ENCODE data around the gene TRIP6. TPM values are rescaled to one million over a fixed set of nuclear protein-coding genes. Genes with fewer than 3 reads are reported as not detected.
"Not testable (repeated sequence)": the region's sequence is repeated elsewhere in the genome, so short reads cannot be mapped to it uniquely, and the experiment has no call there.

The TRIP6 gene
- total RNA-seq, 2 donors from 2014 or later = 41.6 to 64.4 TPM

DNA sequence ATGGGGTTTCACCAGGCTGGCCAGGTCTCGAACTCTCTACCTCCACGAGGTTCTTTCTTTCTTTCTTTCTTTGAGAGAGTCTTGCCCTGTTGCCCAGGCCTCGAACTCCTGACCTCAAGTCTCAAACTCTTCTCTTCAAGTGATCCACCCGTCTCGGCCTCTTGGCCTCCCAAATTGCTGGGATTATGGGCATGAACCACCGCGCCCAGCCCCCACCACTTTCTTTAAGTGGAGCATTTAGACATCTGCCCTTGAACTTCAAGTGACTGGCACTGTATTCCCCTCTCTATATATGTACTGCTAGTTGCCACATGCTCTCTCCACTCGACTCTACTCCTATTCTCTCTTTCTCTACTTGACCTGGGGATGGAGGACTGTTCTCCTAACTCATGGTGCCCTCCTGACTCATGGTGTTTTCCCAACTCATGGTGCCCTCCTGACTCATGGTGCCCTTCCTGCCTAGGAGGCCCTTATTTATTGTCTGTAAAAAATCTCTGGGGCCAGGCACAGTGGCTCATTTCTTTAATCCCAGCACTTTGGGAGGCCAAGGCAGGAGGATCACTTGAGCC is 47.8 kb downstream of the TRIP6 start:
- Histone ChIP-seq H3K4me1 (no peaks in the 10 kb centered on the region), H3K9me3 (no peaks in the 10 kb centered on the region), H3K27ac (no peak overlapping the region), H3K4me3 (no peak overlapping the region), H3K36me3 (no peaks in the 10 kb centered on the region), H3K27me3 (no peaks in the 10 kb centered on the region)
- no peak for DNase-seq (ENCODE audit: low spot score)
- no peak for TF ChIP-seq CTCF (IDR thresholded peaks at IDR 0.05)

DNA sequence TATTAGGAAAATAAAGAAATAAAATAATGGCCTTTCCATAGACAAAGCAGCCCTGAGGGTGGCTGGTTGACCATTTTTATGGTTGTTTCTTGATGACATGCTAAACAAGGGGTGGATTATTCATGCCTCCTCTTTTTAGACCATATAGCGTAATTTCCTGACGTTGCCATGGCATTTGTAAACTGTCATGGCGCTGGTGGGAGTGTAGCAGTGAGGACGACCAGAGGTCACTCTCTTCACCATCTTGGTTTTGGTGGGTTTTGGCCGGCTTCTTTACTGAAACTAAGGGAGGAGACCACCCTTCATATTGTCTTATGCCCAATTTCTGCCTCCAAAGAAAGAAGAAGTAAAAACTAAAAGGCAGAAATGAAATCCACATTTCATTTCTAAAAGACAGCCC is 52.1 kb downstream of the TRIP6 start:
- not testable (repeated sequence) for H3K27ac ChIP-seq; H3K4me3 ChIP-seq; H3K4me1 ChIP-seq; H3K9me3 ChIP-seq; H3K27me3 ChIP-seq; H3K36me3 ChIP-seq; DNase-seq (ENCODE audit: low spot score)

- not testable (repeated sequence) for H3K4me3 ChIP-seq; H3K27ac ChIP-seq; H3K36me3 ChIP-seq; H3K27me3 ChIP-seq; DNase-seq (ENCODE audit: low spot score); H3K4me1 ChIP-seq; H3K9me3 ChIP-seq
These were observed 52.7 kb downstream of the TRIP6 start for GRCh38 chr7:100919779-100920437.

- H3K27me3 ChIP-seq = no peaks in the 10 kb centered on the region
- no peak for DNase-seq (ENCODE audit: low spot score)
- no peaks in the 10 kb centered on the region for H3K4me1 ChIP-seq
- no peak for TF ChIP-seq CTCF (IDR thresholded peaks at IDR 0.05)
- H3K27ac ChIP-seq = no peak overlapping the region
- H3K36me3 ChIP-seq = no peaks in the 10 kb centered on the region
- H3K4me3 ChIP-seq = no peak overlapping the region
- H3K9me3 ChIP-seq = no peaks in the 10 kb centered on the region
These were observed 53.9 kb downstream of the TRIP6 start for GRCh38 chr7:100921039-100921438.

Small RNA genes within 50 kb of the gene (microRNA-seq; reads per million reads assigned to microRNA genes)
- 0 reads per million in 2 donors for gene MIR6875 (ENCODE audit: borderline number of aligned reads in 2 of 2, borderline replicate concordance in 1 of 2)

Other genes with a start within 250 kb of the TRIP6 start
- under 1 TPM in 1 of 2 donors, not detected in 1; 0.19 TPM for gene TFR2, start 225.8 kb upstream of the TRIP6 start, total RNA-seq
- not detected for gene ACTL6B, start 210.9 kb upstream of the TRIP6 start, total RNA-seq
- gene GNB2, start 193.6 kb upstream of the TRIP6 start, total RNA-seq = 100 to 1,000 TPM in 1 of 2 donors, 10 to 100 TPM in 1; 96.2 to 169 TPM
- 10 to 100 TPM; 13.4 to 17.4 TPM for gene GIGYF1, start 173.1 kb upstream of the TRIP6 start, total RNA-seq
- 10 to 100 TPM; 19.1 to 28.7 TPM for gene POP7, start 161.3 kb upstream of the TRIP6 start, total RNA-seq
- not detected for gene EPO, start 146.9 kb upstream of the TRIP6 start, total RNA-seq
- not detected for gene ZAN, start 133.8 kb upstream of the TRIP6 start, total RNA-seq
- 10 to 100 TPM; 25.0 to 64.6 TPM for gene EPHB4, start 39.9 kb upstream of the TRIP6 start, total RNA-seq
- gene SLC12A9, start 14.7 kb upstream of the TRIP6 start, total RNA-seq = 1 to 10 TPM; 5.0 to 9.0 TPM
- 10 to 100 TPM; 33.4 to 49.6 TPM for gene SRRT, start 7.7 kb downstream of the TRIP6 start, total RNA-seq
- 1 to 10 TPM; 3.0 to 3.7 TPM for gene UFSP1, start 22.3 kb downstream of the TRIP6 start, total RNA-seq
- 10 to 100 TPM in 1 of 2 donors, 1 to 10 TPM in 1; 5.4 to 33.0 TPM for gene ACHE, start 28.5 kb downstream of the TRIP6 start, total RNA-seq
- under 1 TPM in 1 of 2 donors, not detected in 1; 0.24 TPM for gene MUC3A, start 82.1 kb downstream of the TRIP6 start, total RNA-seq
- gene MUC12, start 102.2 kb downstream of the TRIP6 start, total RNA-seq = not detected
- gene MUC17, start 152.7 kb downstream of the TRIP6 start, total RNA-seq = not detected
- gene TRIM56, start 218.1 kb downstream of the TRIP6 start, total RNA-seq = 10 to 100 TPM; 10.2 to 15.2 TPM